ENCODE measurements around the gene TMPRSS3.

DNA sequence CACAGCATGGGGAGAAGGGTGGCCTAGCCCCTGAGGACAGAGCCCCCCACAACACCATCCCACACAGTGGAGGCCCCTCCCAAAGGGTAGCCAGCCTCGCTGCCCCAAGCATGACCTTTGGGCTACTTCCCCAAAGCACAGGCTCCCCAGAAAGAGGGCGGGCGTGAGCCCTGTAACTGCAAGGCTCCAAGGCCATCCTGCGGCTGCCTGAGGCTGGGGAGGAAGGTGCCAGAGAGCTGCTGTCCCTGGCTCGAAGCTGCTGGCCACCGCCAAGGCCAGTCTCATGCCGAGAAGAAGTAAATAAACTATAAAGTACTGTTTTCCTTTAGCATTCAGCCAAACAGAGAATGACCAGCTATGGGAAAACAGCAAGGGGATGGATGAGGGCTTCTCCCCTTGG, 35.3 kb upstream of the TMPRSS3 start:
- TF ChIP-seq ZNF274 (IDR thresholded peaks at IDR 0.05; ENCODE audit: low read depth, low read length): no peak
- no peak for TF ChIP-seq YY1 (IDR thresholded peaks at IDR 0.05; ENCODE audit: insufficient read depth, insufficient read length)

Data from NT2/D1 (cell line).